GM12878 (cell line): ENCODE results near the gene PRR7. TPM values are rescaled to one million over a fixed set of nuclear protein-coding genes. Genes with fewer than 3 reads are reported as not detected.
A peak's percentile ranks its signal among the peaks of the same experiment; 100 is the strongest.

ENCODE experiments used
- ASH2L ChIP-seq: fragments of 300-600, 200-600 bp; sonication (generic); IDR thresholded peaks from 2 replicates; pipeline ENCODE4 v1.6.1; 2017; ENCODE audit warnings: low read depth, mild to moderate bottlenecking, borderline replicate concordance
- CHD1 ChIP-seq: IDR thresholded peaks from 2 replicates; pipeline ENCODE4 v1.6.1; 2012; ENCODE audit warnings: low read depth, low read length, improper control_type of control experiment
- CREM ChIP-seq: IDR thresholded peaks from 2 replicates; pipeline ENCODE4 v1.6.1; 2014; ENCODE audit warnings: antibody characterized with exemption, low read depth
- ELK1 ChIP-seq: IDR thresholded peaks from 2 replicates; pipeline ENCODE4 v1.6.1; 2012; ENCODE audit warnings: low read depth, low read length, improper control_type of control experiment
- FOXK2 ChIP-seq: fragments of 450-650 bp; IDR thresholded peaks from 2 replicates; pipeline ENCODE4 v1.6.1; 2017; ENCODE audit warnings: mild to moderate bottlenecking, moderate library complexity
- HSF1 ChIP-seq: fragments of 150-350 bp; IDR thresholded peaks from 2 replicates; pipeline ENCODE4 v1.6.1; 2014; ENCODE audit warnings: mild to moderate bottlenecking, low read depth, low read length
- IRF3 ChIP-seq: fragments of 450-650 bp; IDR thresholded peaks from 2 replicates; pipeline ENCODE4 v1.6.1; 2014; ENCODE audit warnings: mild to moderate bottlenecking
- JUNB ChIP-seq: IDR thresholded peaks from 2 replicates; pipeline ENCODE4 v1.6.1; 2016; ENCODE audit warnings: antibody characterized with exemption, mild to moderate bottlenecking
- LARP7 ChIP-seq: fragments of 450-650 bp; IDR thresholded peaks from 2 replicates; pipeline ENCODE4 v1.6.1; 2017; ENCODE audit warnings: mild to moderate bottlenecking
- NFXL1 ChIP-seq: fragments of 450-650 bp; IDR thresholded peaks from 2 replicates; pipeline ENCODE4 v1.6.1; 2017; ENCODE audit warnings: antibody characterized with exemption, mild to moderate bottlenecking, borderline replicate concordance
- NKRF ChIP-seq: fragments of 450-650 bp; conservative IDR thresholded peaks from 2 replicates; pipeline ENCODE4 v1.6.1; 2017; ENCODE audit warnings: mild to moderate bottlenecking, moderate library complexity
- POLR2A ChIP-seq: IDR thresholded peaks from 2 replicates; pipeline ENCODE4 v1.6.1; 2011; ENCODE audit warnings: low read depth, mild to moderate bottlenecking, low read length
- RAD21 ChIP-seq: IDR thresholded peaks from 2 replicates; pipeline ENCODE4 v1.6.1; 2011; ENCODE audit warnings: mild to moderate bottlenecking, low read depth, low read length, moderate library complexity; ENCODE audit not compliant: insufficient read depth
- RBBP5 ChIP-seq: fragments of 200-600 bp; sonication (generic); conservative IDR thresholded peaks from 2 replicates; pipeline ENCODE4 v1.6.1; 2016
- SMAD5 ChIP-seq: IDR thresholded peaks from 2 replicates; pipeline ENCODE4 v1.6.1; 2016; ENCODE audit warnings: antibody characterized with exemption, low read depth
- SMC3 ChIP-seq: IDR thresholded peaks from 2 replicates; pipeline ENCODE4 v1.6.1; 2011; ENCODE audit warnings: low read length, improper control_type of control experiment, borderline replicate concordance
- SP1 ChIP-seq: IDR thresholded peaks from one replicate; pipeline ENCODE4 v1.6.1; 2011; ENCODE audit warnings: low read depth, low read length
- SUPT20H ChIP-seq: IDR thresholded peaks from 2 replicates; pipeline ENCODE4 v1.6.1; 2011; ENCODE audit warnings: low read depth, mild to moderate bottlenecking, low read length, moderate library complexity, borderline replicate concordance; ENCODE audit not compliant: control insufficient read depth
- SUZ12 ChIP-seq: fragments of 200-600 bp; sonication (generic); IDR thresholded peaks from one replicate; pipeline ENCODE4 v1.6.1; 2018; ENCODE audit warnings: antibody characterized with exemption, mild to moderate bottlenecking; ENCODE audit not compliant: unreplicated experiment
- USF1 ChIP-seq: IDR thresholded peaks from 2 replicates; pipeline ENCODE4 v1.6.1; 2011; ENCODE audit warnings: borderline replicate concordance, low read depth, mild to moderate bottlenecking, moderate library complexity, mixed read lengths, low read length; ENCODE audit not compliant: insufficient read depth; ENCODE audit errors: extremely low read length
- WRNIP1 ChIP-seq: IDR thresholded peaks from 2 replicates; pipeline ENCODE4 v1.6.1; 2011; ENCODE audit warnings: low read depth, low read length, improper control_type of control experiment, borderline replicate concordance
- ZNF207 ChIP-seq: fragments of 450-650 bp; IDR thresholded peaks from 2 replicates; pipeline ENCODE4 v1.6.1; 2014; ENCODE audit warnings: antibody characterized with exemption, mild to moderate bottlenecking, borderline replicate concordance
- ZZZ3 ChIP-seq: IDR thresholded peaks from 2 replicates; pipeline ENCODE4 v1.6.1; 2011; ENCODE audit warnings: low read depth; ENCODE audit not compliant: control insufficient read depth, insufficient read length
- polyA plus RNA-seq, 11 experiments: library from polyadenylated mRNA; depleted of rRNA in 4 of 11; unstranded in 6 of 11; stranded (reverse) in 5 of 11; fragments of >200 nt; fragmentation: Nextera tagmentation in 4 of 11; fragmentation: Illumina TruSeq in 1 of 11; extraction: Ambion mirVana in 4 of 11; extraction: Trizol in 1 of 11; gene quantifications; 1 replicate in 1 of 11; 2 replicates in 10 of 11; pipeline versions ENCODE4 v1.2.1 to v1.2.3, GENCODE V29; 2011 to 2016; ENCODE audit warnings: inconsistent platforms in 2 of 11, missing spikeins in 2 of 11, low read depth in 1 of 11
- total RNA-seq, 4 experiments: library from RNA; depleted of rRNA in 3 of 4; stranded (reverse); fragments of >200 nt in 3 of 4; fragmentation: Illumina TruSeq in 1 of 4; extraction: Trizol in 1 of 4; gene quantifications; 2 replicates each; pipeline versions ENCODE4 v1.2.1 to v1.2.3, GENCODE V29; 2013 to 2021

PRR7 gene
- total and polyA plus RNA-seq, 10 of the 15 experiments (the other 5 are each of a cell fraction or from before 2014, with no cell fraction given) = 0.09 to 18.8 (median 4.6) TPM; not detected in 2

- no peak for TF ChIP-seq POLR2A
- no peak for TF ChIP-seq ZZZ3
- TF ChIP-seq SUZ12 = no peak
- peak; percentile 56; the same call in 1 of the 2 replicates for TF ChIP-seq ELK1
- TF ChIP-seq CREM = peak; percentile 85
- TF ChIP-seq NKRF = peak; percentile 81
- TF ChIP-seq ASH2L = no peak
- TF ChIP-seq SMC3 = 0 out of 2 replicates have a peak, but pooled peaks have one; percentile 6
- no peak for TF ChIP-seq JUNB
- TF ChIP-seq SMAD5 = peak; percentile 76; the same call in 1 of the 2 replicates
- TF ChIP-seq WRNIP1 = no peak
- peak; percentile 91 for TF ChIP-seq IRF3
- peak; percentile 77 for TF ChIP-seq FOXK2
- peak; percentile 73 for TF ChIP-seq LARP7
- TF ChIP-seq SUPT20H = no peak
- TF ChIP-seq NFXL1 = peak; percentile 78; the same call in 1 of the 2 replicates
- peak; percentile 91 for TF ChIP-seq SP1
- TF ChIP-seq RAD21 = no peak
- peak; percentile 82; the same call in 1 of the 2 replicates for TF ChIP-seq ZNF207
- TF ChIP-seq RBBP5 = no peak
- TF ChIP-seq USF1 = no peak
- TF ChIP-seq CHD1 = no peak
- TF ChIP-seq HSF1 = no peak
These were observed 20.6 kb upstream of the PRR7 start (continued) for GRCh38 chr5:177425801-177426565.
